Measurements from ENCODE around the gene PLD5. TPM values are rescaled to one million over a fixed set of nuclear protein-coding genes. Genes with fewer than 3 reads are reported as not detected.
"Not testable (repeated sequence)": the region's sequence is repeated elsewhere in the genome, so short reads cannot be mapped to it uniquely, and the experiment has no call there.

The PLD5 gene
- polyA plus RNA-seq, 3 donors: 0.03 to 0.22 (median 0.14) TPM

DNA sequence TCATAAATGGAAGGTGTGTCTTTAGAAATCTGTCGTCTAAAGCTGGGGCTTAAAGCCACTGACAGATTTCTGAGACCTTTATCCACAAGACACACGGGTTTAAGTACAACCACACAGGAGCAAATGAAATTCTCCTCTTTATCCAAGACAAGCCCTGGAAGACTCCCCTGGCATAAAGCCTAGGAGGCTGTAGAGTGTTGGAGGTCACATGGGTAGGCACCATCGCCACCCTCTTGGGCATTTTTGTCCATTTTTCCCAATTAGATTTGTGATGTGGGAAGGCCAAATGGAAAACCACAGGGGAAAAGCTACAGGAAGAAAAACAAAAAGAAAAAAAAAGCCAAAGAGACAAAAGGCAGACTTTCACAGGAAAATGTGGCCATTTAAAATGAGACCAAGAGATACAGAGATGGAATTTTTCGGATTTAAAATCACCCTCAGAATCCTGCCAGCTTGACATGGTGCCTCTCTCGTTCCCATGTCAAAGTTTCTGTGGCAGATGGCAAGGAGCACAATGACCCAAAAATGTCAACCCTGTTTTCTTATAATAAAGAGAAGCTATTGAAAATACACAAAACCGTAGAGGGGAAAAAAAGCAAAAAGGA lies 91.9 kb downstream of the PLD5 start:
- WGBS, 3 donors: 50 to 63% (median 56%) methylated on average over 6 of the region's 6 CpGs
- H3K27ac ChIP-seq (ENCODE audit: low read depth, low read length): no peak overlapping the region

DNA sequence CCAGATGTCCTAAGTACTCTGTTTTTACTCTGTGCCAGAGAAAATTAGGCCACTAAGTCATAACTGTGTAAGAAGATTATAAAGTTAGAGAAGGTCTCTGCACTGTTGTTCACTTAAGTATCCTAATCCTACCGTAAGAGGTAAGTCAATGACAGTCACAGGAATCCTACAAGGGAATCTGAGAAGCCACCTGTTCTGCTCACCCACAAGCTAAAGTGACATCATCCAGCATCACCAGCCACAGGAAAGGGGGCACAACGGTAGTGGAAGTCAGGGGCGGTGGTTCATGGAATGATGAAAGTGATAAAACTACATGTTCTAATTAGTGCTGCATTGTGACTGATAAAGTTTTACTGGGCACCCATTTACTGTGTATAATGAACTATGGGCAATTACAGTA lies 92.7 kb downstream of the PLD5 start:
- 81 to 86% (median 85%) methylated on average over 3 of the region's 3 CpGs for WGBS, 3 donors

DNA sequence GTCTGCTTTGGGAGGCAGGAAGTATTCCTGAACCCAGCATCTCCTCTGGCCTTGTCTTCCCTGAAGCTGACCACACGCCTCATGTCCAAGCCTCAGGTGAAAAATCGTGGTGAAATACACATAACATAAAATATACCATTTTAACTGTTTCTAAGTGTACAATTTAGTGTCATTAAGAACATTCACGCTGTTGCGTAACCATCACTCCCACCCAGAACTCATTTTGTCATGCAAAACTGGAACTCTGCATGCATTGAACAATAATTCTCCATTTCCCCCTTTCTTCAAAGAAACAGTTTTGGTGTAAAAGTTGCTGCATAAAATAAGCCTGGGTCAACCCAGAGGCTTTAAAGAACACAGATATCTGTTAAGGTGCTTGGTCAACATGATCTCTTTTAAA lies 93.5 kb downstream of the PLD5 start:
- WGBS, 3 donors: 57 to 73% (median 57%) methylated on average over 4 of the region's 4 CpGs
- H3K27ac ChIP-seq (ENCODE audit: low read depth, low read length): no peak overlapping the region

More for the DNA sequence above, 92.7 kb downstream of the PLD5 start:
- H3K27ac ChIP-seq (ENCODE audit: low read depth, low read length): no peak overlapping the region

- WGBS, 3 donors: 52 to 60% (median 54%) methylated on average over 8 of the region's 8 CpGs
- no peak overlapping the region for H3K27ac ChIP-seq (ENCODE audit: low read depth, low read length)
Measured at GRCh38 chr1:242428399-242429190, 95.9 kb downstream of the PLD5 start.

GRCh38 chr1:242427519-242427918 lies 97.0 kb downstream of the PLD5 start:
- WGBS, 3 donors: 56 to 74% (median 65%) methylated on average over 4 of the region's 4 CpGs
- no peak overlapping the region for H3K27ac ChIP-seq (ENCODE audit: low read depth, low read length)

DNA sequence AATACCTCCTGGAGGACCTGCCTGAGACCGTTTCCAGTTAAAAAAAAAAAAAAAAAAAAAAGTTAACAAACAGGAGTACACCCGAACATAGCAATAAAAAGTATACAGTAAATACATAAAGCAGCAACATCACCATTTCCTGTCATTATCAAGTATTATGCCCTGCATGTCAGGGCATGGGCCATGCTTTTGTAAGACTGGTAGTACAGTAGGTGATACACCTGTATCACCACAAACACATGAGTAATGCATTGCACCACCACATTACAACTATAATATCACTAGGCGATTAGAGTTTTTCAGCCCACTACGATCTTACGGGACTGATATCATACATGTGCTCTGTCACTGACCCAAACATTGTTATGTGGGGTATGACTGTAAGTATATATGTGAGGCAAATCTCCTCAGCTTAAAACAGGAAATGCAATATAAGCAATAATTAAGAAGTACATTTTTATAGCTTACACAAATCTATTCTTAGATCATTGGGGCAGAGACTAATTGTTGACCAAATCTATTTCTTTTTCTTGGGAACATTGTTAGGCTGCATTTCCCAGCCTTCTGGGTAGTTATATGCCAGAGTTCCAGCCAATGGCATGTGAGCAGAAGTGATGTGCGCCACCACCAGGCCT lies 98.1 kb downstream of the PLD5 start:
- no peak overlapping the region for H3K27ac ChIP-seq (ENCODE audit: low read depth, low read length)
- whole genome bisulfite sequencing, 3 donors: 86 to 88% (median 88%) methylated on average over 6 of the region's 6 CpGs

DNA sequence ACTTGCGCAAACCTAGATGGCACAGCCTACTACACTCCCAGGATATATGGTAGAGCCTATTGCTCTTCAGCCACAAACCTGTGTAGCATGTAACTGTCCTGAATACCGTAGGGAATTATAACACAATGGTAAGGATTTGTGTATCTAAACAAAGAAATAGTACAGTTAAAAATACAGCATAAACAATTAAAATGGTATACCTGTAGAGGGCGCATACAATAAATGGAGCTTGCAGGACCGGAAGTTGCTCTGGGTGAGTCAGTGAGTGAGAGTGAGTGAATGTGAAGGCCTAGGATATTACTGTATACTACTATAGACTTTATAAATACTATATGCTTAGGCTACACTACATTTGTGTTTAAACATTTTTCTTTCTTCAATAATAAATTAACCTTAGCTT lies 99.3 kb downstream of the PLD5 start:
- 76 to 81% (median 78%) methylated on average over 4 of the region's 4 CpGs for WGBS, 3 donors
- no peak overlapping the region for H3K27ac ChIP-seq (ENCODE audit: low read depth, low read length)

DNA sequence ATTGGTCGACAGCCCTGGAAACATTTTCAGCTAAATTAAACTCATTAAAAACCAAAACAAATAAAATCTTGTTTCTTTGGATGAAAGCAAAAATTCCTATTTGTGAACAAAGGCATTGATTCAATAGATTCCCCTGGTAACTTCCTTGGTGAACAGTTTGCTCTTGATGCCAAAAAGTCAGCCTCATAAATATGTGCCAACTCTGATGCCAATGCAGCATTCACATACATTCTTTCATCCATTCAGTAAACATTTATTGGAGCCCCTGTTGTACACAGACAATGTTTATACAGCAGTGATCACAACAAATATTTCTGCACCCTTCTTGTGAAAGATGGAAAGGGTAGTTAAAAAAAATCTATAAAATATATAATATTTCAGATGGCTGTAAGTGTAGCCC lies 107.8 kb downstream of the PLD5 start:
- H3K27ac ChIP-seq (ENCODE audit: low read depth, low read length): no peak overlapping the region
- 22 to 77% (median 71%) methylated on average over 1 of the region's 1 CpG for WGBS, 3 donors

DNA sequence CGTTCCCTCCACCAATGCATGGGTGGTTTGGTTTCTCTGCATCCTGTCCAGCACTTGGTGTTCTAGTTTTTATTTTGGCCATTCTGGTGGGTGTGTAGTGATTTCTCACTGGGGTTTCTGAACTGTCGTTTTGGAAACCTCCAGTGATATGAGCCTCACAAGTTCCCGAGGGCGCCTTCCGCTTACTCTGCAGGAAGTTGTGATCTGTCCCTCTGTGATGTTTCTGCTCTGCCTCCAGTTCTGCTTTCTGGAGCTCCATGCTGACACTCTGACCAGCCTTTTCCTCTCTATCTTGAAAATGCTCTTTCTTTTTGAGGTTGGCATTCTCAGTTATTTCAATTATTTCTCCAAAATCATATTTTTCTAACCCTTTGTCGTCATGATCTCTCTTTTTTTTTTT lies 111.6 kb downstream of the PLD5 start:
- 57 to 72% (median 69%) methylated on average over 6 of the region's 6 CpGs for WGBS, 3 donors
- H3K27ac ChIP-seq (ENCODE audit: low read depth, low read length): no peak overlapping the region

DNA sequence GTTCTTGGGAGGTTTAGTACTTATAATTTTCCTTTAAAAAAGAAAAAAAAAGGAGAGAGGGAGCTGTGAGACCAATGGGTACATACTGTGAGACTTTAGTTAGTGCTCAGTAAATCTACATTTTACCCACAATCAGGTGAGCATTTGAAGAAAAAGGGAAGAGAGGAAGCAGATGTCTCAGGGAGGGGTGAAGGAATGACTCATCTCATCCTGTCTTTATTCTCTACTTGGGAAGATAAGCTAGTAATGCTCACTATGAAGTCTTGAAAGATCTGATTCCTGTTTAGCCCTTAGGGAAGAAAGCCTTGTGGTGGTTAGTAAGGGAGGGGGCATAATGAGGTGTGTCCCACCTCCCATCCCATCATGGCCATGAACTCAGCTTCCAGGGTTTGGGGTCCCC lies 112.6 kb downstream of the PLD5 start:
- no peak overlapping the region for H3K27ac ChIP-seq (ENCODE audit: low read depth, low read length)

DNA sequence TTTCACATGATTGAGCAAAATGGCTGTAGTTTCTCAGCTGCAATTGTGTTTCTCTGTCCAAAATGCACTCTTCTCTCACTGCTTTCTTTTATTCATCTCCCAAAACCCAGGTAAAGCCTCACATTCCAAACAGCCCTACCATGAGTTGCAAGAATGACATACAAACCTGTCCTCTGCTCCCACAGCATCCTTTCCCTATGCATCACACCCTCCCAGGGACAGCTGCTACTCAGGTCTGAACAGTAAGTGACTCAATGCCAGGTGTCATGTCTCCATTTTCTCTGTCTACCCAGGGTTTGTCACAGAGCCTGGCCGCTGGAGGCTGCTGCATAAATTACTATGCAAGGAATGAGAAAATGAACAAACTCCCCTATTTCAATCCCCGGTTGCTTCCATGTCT lies 118.5 kb downstream of the PLD5 start:
- H3K27ac ChIP-seq (ENCODE audit: low read depth, low read length): no peak overlapping the region
- WGBS, 3 donors: 69 to 76% (median 75%) methylated on average over 2 of the region's 2 CpGs

GRCh38 chr1:242404296-242404695 lies 120.2 kb downstream of the PLD5 start:
- no peak overlapping the region for H3K27ac ChIP-seq (ENCODE audit: low read depth, low read length)
- WGBS, 3 donors: 75 to 85% (median 80%) methylated on average over 5 of the region's 5 CpGs

- H3K27ac ChIP-seq (ENCODE audit: low read depth, low read length): no peak overlapping the region
- 59 to 82% (median 64%) methylated on average over 5 of the region's 5 CpGs for WGBS, 3 donors
Measured at GRCh38 chr1:242402956-242403355, 121.5 kb downstream of the PLD5 start.

GRCh38 chr1:242401937-242402336 lies 122.6 kb downstream of the PLD5 start:
- 75 to 86% (median 82%) methylated on average over 3 of the region's 3 CpGs for WGBS, 3 donors

GRCh38 chr1:242398351-242398750 lies 126.1 kb downstream of the PLD5 start:
- 35 to 70% (median 62%) methylated on average over 5 of the region's 5 CpGs for WGBS, 3 donors
- H3K27ac ChIP-seq (ENCODE audit: low read depth, low read length): no peak overlapping the region

More at GRCh38 chr1:242401937-242402336, 122.6 kb downstream of the PLD5 start:
- H3K27ac ChIP-seq (ENCODE audit: low read depth, low read length): no peak overlapping the region

GRCh38 chr1:242391896-242392295 lies 132.6 kb downstream of the PLD5 start:
- no peak overlapping the region for H3K27ac ChIP-seq (ENCODE audit: low read depth, low read length)

GRCh38 chr1:242376121-242376520 lies 148.4 kb downstream of the PLD5 start:
- WGBS, 3 donors: 49 to 59% (median 58%) methylated on average over 6 of the region's 6 CpGs

DNA sequence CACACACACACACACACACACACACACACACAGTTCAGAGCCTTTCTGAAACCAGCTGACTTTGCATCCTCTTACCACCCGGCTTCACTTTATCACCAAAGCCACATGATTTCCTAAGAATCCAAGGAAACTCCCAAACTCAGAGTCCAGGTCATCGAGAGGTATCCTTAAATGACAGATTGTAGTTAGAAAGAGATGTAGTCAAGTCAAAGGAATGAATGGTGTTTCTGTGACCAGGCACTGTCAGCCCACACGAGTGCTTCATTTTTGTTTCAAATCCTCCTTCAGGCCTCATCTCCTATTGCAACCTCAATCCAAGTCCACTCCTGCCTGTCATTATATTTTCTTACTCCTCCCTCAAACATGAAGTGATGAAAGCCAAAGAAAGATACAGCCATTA lies 174.1 kb downstream of the PLD5 start:
- WGBS, 3 donors: 59 to 65% (median 65%) methylated on average over 3 of the region's 3 CpGs

More at GRCh38 chr1:242376121-242376520, 148.4 kb downstream of the PLD5 start:
- H3K27ac ChIP-seq (ENCODE audit: low read depth, low read length): not testable (repeated sequence)

DNA sequence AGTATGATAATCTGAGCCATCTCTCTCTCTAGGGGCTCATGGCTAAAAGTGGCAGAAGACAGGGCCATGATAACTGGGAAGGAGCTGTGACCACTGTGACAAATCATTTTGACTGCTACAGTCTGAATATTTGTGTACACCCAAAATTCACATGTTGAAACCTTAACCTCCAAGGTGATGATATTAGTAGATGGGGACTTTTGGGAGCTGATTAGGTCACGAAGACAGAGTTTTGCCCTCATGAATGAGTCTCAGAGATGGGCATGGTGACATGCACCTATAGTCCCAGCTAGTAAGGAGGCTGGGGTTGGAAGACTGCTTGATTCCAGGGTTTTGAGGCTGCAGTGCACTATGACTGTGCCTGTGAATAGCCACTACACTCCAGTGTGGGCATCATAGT lies 174.9 kb downstream of the PLD5 start:
- no peak overlapping the region for H3K27ac ChIP-seq (ENCODE audit: low read depth, low read length)
- 57 to 71% (median 70%) methylated on average over 1 of the region's 1 CpG for WGBS, 3 donors

More for the DNA sequence above, 174.1 kb downstream of the PLD5 start:
- H3K27ac ChIP-seq (ENCODE audit: low read depth, low read length): not testable (repeated sequence)

- not testable (repeated sequence) for H3K27ac ChIP-seq (ENCODE audit: low read depth, low read length)
- WGBS, 3 donors: 21 to 43% (median 31%) methylated on average over 5 of the region's 5 CpGs
Measured at GRCh38 chr1:242330865-242331264, 193.6 kb downstream of the PLD5 start.
